Stimulated activated CD8-positive, alpha-beta memory T cell treated with anti-CD3 and anti-CD28 coated beads, Interleukin-4, amount 100 ng/mL, for 4 hours (primary cell): ENCODE measurements around the gene TULP1.

Source experiments
- DNase-seq, 2 donors: peaks; one replicate each; pipeline ENCODE4 v3.0.0-alpha.2; 2020; ENCODE audit warnings: low read depth in 2 of 2, low spot score in 1 of 2

Gene TULP1

GRCh38 chr6:35497571-35498421, 14.9 kb downstream of the TULP1 start:
- DNase-seq, result peak in 1 of 2 donors; percentile 20

GRCh38 chr6:35496841-35497570, 15.7 kb downstream of the TULP1 start, which contains the start of gene TEAD3:
TEAD3 (minus strand) TSS chr6:35497079.
- DNase-seq, result peak in 1 of 2 donors; percentile 18

- no peak for DNase-seq
Observed at GRCh38 chr6:35496036-35496840, 16.5 kb downstream of the TULP1 start.

GRCh38 chr6:35495258-35496035, 17.2 kb downstream of the TULP1 start:
- DNase-seq, result no peak

GRCh38 chr6:35494161-35494563, 18.5 kb downstream of the TULP1 start:
- DNase-seq, result no peak

- DNase-seq, result no peak
Observed at GRCh38 chr6:35493307-35493983, 19.3 kb downstream of the TULP1 start.

- no peak for DNase-seq
Observed at GRCh38 chr6:35492974-35493284, 19.8 kb downstream of the TULP1 start.

- no peak for DNase-seq
Observed at GRCh38 chr6:35492258-35492973, 20.3 kb downstream of the TULP1 start.

GRCh38 chr6:35491558-35492257, 21.0 kb downstream of the TULP1 start:
- no peak for DNase-seq

- DNase-seq, result no peak
Observed at GRCh38 chr6:35490821-35491557, 21.7 kb downstream of the TULP1 start.

- no peak for DNase-seq
Observed at GRCh38 chr6:35489995-35490791, 22.5 kb downstream of the TULP1 start.

GRCh38 chr6:35489066-35489465, 23.6 kb downstream of the TULP1 start:
- DNase-seq, result no peak

GRCh38 chr6:35488517-35488862, 24.2 kb downstream of the TULP1 start:
- DNase-seq, result no peak

GRCh38 chr6:35487658-35488516, 24.8 kb downstream of the TULP1 start:
- DNase-seq, result no peak

- no peak for DNase-seq
Observed at GRCh38 chr6:35486005-35486925, 26.4 kb downstream of the TULP1 start.
